Upper lobe of left lung (tissue), 4 donors: ENCODE measurements around the gene RAPGEFL1.

ENCODE experiments used
- EP300 ChIP-seq, 4 donors: sonication (generic); formaldehyde crosslinking; IDR thresholded peaks; one replicate each; pipeline ENCODE4 v1.5.1; 2017; ENCODE audit warnings: antibody characterized with exemption in 4 of 4, control low read depth in 2 of 4
- POLR2A ChIP-seq, 4 donors: fragments of 450-650 bp; IDR thresholded peaks; one replicate each; pipeline ENCODE4 v1.5.1; 2016 to 2017; ENCODE audit warnings: antibody characterized with exemption in 4 of 4, mild to moderate bottlenecking in 2 of 4
- POLR2AphosphoS5 ChIP-seq, 2 donors: sonication (generic); formaldehyde crosslinking; IDR thresholded peaks; one replicate each; pipeline ENCODE4 v1.5.1; 2017; ENCODE audit warnings: antibody characterized with exemption in 2 of 2
- TF ChIP-seq, protein P1 (sequence below), 6 experiments: fragments of 450-650 bp in 4 of 6; fragments of 200-600 bp in 2 of 6; sonication (generic) in 2 of 6; IDR thresholded peaks; one replicate each; pipeline ENCODE4 v1.5.1; 2016 to 2019; ENCODE audit warnings: antibody characterized with exemption in 6 of 6

DNA sequence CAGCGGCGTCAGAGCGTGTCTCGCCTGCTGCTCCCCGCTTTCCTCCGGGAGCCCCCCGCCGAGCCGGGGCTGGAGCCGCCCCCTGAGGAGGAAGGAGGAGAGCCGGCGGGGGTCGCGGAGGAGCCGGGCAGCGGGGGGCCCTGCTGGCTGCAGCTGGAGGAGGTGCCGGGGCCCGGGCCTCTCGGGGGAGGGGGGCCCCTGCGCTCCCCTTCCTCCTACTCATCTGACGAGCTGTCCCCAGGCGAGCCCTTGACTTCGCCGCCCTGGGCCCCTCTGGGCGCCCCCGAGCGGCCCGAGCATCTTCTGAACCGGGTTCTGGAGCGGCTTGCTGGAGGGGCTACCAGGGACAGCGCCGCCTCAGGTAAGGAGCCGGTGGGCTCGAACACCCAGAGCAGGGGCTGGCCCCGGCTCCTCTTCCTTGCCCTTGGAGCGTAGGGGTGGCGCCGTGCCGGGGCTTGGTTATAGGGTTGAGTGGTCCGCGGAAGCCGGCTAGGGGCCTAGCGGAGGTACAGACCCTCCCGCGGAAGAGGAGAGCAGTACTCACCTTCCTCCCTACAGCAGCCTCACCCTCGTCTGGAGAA is 841 bp downstream of the RAPGEFL1 start:
- TF ChIP-seq POLR2AphosphoS5 (IDR thresholded peaks at IDR 0.05) (no peak), EP300 (IDR thresholded peaks at IDR 0.05) (no peak), POLR2A (IDR thresholded peaks at IDR 0.05) (no peak)
- TF ChIP-seq, protein P1, sequence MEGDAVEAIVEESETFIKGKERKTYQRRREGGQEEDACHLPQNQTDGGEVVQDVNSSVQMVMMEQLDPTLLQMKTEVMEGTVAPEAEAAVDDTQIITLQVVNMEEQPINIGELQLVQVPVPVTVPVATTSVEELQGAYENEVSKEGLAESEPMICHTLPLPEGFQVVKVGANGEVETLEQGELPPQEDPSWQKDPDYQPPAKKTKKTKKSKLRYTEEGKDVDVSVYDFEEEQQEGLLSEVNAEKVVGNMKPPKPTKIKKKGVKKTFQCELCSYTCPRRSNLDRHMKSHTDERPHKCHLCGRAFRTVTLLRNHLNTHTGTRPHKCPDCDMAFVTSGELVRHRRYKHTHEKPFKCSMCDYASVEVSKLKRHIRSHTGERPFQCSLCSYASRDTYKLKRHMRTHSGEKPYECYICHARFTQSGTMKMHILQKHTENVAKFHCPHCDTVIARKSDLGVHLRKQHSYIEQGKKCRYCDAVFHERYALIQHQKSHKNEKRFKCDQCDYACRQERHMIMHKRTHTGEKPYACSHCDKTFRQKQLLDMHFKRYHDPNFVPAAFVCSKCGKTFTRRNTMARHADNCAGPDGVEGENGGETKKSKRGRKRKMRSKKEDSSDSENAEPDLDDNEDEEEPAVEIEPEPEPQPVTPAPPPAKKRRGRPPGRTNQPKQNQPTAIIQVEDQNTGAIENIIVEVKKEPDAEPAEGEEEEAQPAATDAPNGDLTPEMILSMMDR (IDR thresholded peaks at IDR 0.05) = no peak
